GM21423 (cell line): ENCODE measurements around the gene SMC5.

Source experiments
- ATAC-seq: cut with Tn5 transposase; IDR thresholded peaks from one replicate; pipeline ENCODE4 v1.9.1; 2021; ENCODE audit warnings: mild to moderate bottlenecking, moderate library complexity; ENCODE audit not compliant: unreplicated experiment

Gene SMC5

GRCh38 chr9:70403166-70403565 is 144.4 kb downstream of the SMC5 start:
- no peak for ATAC-seq

GRCh38 chr9:70403618-70404025 is 144.8 kb downstream of the SMC5 start:
- no peak for ATAC-seq

GRCh38 chr9:70404261-70404660 is 145.5 kb downstream of the SMC5 start:
- ATAC-seq: no peak
